ENCODE measurements around the gene MARK3.

The MARK3 gene

DNA sequence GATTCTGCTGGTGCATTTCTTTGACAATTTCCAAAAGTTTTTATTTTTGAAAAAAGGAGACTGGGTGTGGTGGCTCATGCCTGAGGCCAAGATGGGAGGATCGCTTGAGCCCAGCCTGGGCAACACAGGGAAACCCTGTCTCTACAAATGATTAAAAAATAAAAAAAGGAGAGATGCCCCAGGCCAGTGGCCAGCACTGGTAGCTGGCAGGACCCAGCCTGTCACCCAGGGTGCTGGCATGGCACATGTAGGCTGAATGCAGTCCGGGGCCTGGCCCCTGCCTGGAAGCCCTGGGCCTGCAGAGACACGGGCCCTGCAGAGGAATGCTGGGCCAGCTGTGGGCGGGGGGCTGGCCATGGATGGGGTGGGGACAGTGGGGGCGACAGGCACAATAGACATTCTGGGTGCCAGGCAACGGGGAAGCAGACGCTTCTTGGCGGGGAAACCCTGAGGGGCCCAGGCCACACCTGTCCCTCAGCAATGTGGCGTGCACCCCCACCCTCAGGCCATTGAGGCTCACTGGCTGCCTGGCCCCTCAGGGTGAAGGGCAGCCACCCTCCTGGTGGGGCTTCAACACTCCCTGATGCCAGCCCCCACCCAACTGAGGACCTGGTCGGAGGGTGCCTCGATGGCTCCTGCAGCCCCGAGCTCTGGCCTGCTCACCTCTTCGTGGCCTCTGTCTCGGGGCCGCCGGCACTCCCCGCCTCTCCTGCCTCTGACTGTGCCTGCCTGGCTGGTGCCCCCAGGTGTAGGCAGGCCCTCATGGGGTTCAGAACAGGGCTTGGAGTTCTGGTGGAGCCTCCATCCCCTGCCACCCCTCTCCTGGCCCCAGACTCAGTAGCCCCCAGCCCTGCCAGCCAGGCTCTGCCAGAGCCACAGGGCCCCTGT lies 155.8 kb downstream of the MARK3 start:
- no peak for DNase-seq

DNA sequence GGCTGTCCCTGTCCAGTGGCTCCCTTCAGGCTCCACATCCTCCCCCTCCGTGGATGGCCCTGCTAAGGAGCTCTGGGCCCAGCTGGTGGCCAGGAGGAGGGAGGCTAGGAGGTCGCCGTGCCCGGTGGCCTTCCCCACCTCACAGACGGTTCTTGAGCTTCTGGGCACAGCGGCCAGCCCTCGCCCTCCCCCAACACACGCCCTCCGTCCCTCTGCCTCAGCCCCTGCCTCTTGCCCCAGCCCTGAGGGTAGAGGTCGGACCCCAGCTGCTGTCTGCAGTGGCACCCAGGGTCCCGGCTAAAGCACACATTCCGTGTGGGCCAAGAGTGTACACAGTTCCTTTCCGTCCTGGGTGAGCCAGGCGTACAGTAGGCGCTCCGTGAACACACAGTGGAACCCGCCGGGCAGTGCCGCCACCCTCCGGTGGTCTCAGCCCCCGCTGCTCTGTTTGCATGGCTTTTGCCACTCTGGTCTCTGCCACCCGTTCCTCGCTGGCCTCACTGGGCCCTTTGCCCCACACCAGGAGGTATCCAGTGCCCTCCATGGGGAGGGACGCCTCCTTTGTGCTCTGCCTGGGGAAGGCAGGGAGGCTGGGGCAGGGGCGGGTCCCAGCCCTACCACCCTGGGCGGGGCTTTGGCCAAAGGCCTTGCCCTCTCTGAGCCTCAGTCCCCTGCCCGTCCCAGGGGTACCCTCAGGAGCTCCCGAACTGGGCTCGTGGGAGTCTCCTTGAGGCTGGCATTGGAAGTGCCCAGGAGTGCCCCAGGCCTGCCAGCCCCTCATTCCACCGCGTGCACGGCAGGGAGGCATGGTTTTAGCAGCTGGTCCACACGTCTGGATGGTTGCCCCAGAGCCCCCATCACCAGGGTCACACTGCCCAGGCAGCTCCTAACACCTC lies 156.7 kb downstream of the MARK3 start:
- no peak for DNase-seq

DNA sequence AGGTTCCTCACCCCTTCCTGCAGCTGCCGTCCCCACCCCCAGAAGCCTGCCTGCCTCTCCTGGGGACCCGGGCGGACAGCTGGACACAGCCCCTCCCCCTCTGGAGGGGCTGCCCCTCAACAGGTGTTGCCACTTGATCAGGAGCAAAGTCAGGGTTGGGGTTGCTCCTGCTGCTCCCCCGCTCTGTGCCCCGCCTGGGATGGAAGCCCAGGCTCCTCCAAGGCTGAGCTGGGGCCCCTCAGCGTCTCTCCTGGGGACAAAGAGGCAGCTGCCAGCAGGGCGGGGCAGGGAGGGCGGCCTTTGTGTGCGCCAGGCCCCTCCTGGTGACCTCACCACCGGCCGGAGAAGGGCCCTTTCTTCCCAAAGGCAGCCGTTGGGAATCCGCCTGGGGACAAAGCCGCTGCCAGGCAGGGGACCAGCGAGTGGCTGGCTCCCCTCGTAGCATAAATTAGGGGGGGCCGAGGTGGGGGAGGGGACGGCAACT lies 157.4 kb downstream of the MARK3 start:
- DNase-seq: no peak

DNA sequence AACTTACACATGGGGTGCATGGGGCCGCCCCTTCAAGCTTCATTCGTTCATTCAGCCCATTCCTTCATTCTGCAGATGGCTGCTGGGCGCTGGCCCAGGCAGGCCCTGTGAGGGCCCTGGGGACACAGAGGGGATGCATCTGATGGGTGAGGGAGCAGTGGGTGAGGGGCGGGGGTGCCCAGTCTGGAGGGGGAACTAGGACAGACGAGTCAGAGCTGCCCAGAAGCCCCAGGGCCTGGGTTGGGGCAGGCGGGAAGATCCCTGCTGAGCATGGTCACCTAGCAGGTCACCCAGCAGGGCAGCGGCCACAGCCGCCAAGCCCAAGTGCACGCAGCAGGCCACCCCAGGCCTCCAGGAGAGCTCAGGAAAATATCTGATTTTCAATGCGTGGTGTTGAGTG lies 157.9 kb downstream of the MARK3 start:
- no peak for DNase-seq

DNA sequence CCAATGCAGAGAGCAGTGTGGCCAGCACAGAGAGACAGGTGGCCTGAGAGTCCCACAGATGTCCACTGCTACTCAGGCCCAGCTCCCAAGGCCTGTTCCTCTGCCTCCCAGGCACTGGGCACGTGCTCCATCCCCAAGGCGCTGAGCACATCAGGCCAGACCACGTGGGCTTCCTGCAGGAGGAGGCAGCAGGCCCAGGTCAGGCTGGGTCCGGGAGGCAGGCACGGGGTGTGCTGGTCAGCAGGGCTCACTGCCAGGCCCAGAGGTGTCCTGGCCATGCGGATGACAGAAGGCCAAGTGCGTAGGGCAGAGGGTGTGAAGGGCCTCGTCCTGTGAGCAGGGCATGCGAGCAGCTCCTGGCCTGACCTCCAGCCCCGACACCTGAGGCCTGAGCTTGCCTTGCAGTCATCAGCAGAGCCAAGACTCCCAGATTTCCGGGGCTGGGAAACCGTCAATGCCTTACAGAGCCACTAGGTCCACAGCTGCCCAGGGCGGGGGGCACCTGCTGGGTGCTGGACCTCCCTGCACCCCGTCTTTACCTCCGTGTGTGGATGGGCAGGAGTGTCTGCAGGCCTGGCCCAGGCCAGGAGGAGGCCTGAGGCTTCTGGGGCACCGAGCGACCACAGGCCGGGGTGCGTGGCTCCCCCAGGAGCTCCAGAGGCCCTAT lies 158.6 kb downstream of the MARK3 start:
- DNase-seq: no peak

DNA sequence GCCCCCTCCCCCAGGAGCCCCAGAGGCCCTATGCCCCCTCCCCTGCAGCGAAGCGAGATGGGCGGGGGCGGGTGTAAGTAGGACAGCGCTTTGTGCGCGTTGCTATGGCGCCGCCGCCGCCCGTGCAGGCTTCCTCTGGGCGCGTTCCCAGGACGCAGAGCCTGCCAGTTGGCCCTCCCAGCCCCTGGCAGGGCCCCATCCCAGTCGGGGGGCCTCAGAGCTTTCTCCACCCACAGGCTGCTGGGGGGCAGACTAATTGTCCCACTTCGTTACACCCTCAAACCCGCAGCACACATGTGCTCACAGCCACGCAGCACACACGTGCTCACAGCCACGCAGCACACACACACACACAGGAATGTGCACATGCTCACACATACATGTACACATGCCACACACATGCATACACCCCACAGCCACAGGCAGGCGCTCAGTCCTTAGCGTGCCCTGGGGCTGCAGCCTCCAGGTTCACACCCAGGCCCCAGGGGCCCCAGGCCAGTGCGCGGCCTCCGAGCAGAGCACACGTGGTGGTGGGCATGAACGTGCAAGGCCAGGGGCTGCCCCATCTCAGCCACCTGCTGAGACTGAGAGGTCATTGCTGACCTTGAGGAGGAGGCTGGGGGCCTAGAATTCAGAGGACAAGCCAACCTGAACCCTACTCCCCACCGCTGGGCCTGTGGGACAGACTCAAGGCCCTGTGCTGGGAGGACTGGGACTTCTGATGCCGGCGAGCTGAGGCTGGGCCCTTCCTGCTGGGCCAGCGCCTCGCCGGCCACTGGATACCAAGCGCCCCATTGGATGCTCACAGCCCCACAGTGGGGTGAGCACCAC lies 159.4 kb downstream of the MARK3 start:
- peak; percentile 51 for DNase-seq

DNA sequence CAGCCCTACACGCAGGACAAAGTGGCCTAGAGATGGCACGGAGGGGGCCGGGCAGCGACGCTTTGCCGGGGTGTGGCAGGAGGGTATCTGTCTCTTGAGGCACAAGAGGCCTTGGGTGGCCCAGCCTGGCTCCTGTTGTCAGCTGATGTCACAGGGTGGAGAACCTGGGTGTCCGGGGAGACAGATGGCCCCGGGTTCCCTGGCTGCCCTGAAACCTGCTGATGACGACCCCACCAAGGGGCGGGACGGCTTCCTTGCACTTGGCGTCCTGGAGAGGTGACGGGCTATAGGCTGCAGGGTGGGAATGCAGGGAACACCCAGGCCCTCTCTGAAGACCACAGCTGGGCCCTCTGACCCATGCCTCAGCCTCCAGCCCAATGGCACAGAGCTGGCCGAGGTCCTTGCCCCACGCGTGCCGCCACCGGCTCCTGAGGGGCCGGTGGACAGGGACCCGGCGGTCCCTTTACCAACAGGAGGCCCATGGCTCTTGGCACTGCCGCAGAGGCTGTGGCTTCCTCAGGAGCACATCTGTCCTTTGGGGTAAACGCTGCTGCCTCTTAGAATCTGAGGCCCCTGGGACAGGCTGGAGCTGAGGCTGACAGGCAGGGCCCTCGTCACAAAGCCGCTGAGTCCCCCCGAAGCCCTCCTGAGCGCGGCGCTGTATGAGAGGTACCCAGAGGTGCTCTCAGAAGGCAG lies 160.2 kb downstream of the MARK3 start:
- no peak for DNase-seq

DNA sequence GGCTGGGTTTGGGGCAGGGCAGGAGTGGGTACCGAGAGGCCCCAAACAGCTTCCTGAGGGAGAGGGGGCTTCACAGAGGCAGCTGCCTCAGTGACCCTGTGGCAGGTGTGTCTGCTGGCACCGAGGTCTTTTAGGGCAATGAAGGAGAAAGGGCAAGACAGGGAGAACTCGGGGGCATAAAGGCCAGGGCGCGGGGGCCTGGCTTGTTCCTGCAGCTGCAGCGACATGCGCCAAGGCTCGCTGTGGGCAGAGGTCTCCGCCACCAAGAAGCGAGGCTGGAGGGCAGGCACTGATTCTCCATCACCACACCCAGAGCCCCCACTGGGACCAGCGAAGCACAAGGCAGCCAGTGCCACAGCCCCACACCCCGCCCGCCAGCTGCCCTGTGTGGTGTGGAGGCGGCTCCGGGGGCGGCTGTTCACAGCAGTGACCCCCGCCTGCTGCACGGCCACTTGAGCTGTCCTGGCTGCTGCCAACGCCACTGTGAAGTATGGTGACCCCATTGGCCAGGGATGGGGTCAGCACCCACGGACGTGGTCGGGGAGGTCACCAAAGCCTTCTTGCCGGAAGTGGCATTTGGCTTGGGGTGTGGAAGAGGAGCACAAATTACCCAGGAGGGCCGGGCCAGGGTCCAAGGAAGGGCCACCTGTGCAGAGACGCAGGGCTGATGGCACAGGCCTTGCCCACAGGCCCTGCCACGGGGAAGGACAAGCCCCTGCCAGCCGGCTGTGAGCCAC lies 160.9 kb downstream of the MARK3 start:
- no peak for DNase-seq

DNA sequence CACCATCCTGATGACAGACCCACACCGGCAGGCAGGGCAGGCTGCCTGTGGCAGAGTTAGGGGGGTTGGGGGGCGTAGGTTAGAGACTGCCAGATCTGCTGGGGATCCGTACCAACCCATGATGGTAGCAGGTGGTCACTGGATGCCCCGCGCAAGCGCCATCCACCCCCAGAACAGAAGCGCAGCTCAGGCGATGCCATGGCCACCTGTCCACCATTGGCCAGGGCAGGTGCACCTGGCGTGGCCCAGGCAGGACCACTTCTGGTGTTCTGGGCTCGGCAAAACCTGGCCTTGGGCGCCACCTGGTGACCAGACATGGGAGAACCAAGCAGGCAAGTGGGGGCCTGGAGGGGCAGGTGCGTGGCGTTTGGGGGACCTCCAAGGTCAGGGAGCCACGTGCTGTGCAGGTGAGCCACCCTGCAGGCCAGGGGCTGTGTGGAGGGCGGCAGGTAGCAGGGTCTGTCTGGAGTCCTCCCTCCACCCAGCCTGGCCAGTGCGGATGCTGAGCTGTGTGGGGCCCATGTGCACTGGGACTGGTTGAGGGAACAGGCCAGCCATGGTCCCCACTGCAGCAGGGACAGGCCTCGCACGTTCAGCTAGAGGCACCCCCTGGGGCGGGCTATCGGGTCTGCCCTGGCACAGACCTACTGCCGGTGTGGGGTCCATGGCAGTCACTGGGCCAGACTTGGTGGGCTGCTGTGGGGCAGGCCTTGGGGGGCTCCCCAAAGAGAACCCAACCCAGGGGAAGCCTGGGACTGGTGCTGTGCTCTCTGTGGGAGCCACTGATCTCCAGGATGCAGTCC lies 161.6 kb downstream of the MARK3 start:
- DNase-seq: peak; percentile 68

DNA sequence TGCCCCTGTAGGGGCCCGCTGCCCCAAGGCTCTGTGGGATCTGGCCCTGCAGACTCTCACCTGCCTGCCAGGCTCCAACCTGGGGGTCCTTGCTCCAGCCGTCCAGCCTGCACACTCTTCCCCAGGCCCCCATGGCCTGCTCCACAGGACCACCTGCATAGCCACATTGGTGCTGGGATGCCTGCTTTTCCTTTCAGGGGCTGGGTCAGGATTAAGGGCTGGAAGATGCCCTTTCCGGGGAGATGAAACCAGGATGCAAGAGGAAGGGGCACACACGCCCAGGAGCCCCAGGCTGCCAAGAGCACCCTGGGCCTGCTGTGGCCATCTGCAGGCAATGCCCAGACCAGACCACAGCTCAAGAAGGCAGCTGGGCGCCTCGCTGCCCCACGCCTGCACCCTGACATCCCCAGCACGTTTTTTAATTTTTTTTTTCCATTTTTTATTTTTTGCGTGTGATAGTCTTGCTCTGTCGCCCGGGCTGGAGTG lies 162.3 kb downstream of the MARK3 start:
- no peak for DNase-seq

DNA sequence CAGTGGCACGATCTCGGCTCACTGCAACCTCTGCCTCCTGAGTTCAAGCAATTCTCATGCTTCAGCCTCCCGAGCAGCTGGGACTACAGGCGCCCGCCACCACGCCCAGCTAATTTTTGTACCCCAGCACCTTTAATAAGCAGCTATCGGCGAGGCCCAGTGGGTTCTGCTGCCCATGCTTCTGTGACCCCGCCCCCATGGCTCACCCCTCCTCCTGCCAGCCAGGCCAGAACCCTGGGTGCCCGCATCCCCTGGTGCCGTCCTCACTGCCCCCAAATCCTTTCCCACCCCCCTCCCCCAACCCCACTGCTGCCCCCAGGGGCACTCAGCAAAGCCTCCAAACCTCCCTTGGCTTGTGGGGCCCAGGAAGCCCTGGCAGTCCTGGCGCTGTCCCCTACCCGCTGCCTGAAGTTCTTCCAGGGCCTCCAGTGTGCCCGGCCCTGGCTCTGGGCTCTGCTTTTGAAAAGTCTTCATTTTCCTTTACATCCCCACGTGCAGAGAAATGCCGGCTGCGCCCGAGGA lies 162.8 kb downstream of the MARK3 start:
- no peak for DNase-seq

DNA sequence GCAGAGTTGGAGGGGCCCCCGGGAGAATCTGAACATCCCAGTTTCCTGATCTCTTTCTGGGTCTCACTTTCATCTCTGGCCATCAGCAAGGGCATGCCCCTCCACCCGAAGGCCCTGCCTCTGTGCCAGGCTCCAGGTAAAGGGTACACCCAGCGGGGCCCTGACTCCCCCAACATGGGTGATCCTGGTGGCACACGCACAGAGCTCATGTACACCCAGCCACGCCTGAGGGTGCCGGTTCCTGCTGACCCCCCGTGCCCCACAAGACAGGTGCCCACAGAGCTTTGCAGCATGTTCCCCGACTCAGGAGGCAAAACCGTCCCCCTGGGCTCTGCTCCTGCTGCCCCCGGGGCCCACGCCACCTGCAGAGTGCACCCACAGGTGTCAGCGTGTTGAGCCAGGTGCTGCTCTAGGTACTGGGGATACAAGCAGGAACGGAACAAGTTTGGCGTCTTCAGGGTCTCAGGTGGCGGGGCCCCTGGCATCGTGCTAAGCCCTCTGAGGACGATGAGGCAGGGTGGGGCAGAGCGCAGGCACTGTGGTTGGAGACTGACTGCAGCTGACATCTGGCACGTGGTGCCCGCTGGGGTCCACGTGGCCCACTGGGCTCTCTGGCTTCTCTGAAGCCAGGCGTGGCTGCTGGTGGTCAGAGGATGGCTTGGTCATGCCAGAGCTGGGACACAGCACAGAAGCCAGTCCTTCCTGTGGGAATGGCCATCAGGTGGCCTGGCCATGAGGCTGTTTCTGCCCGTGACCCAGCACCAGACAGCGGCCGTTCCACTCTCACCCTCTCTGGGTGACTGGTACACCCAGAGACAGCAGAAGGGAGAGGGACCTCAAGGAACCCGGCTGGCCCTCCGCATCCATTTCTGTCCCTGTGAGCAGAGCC lies 163.5 kb downstream of the MARK3 start:
- no peak for DNase-seq

DNA sequence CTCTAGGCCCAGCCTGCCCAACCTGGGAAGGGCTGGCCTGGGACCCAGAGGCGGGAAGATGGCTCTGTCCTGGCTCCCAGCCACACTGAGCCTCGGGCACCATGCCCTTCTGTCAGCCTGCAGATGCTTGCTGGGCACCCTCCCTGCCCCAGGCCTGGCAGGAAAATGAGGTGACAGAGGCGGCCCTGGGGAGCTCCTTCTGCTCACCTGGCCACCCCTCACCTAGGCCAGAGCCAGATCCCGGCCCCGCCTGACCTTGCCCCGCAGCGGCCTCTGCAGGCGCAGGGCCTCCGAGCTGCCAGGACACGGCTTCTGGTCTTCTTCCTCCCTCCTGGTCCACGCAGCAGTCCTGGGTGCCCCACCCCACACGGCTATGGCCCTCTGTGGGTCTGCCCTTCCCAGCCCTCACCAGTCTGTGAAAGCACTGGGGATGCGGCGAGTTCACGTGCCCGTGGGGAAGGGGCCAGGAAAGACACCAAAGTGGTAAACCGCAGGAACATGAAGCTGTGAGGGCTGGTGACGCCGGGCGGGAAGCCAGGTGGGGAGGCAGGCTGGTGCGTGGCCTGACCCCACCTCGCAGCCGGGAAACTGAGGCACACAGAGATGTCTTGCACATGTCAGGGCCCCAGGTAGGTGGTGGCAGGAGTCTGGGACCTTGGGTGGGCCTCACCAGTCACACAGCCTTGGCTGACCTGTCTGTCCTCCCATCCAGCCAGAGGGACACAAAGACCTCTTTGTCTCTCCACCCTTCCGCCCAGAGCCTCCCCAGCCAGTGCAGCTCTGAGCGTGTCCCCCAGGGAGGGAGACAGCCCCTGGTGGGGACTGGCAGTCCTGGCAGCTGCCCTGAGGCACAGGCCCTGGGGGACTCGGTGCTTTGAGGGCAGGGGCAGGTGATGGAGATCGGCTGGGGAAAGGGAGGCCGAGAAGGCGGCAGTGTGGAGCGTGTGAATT lies 164.4 kb downstream of the MARK3 start:
- peak; percentile 66 for DNase-seq

DNA sequence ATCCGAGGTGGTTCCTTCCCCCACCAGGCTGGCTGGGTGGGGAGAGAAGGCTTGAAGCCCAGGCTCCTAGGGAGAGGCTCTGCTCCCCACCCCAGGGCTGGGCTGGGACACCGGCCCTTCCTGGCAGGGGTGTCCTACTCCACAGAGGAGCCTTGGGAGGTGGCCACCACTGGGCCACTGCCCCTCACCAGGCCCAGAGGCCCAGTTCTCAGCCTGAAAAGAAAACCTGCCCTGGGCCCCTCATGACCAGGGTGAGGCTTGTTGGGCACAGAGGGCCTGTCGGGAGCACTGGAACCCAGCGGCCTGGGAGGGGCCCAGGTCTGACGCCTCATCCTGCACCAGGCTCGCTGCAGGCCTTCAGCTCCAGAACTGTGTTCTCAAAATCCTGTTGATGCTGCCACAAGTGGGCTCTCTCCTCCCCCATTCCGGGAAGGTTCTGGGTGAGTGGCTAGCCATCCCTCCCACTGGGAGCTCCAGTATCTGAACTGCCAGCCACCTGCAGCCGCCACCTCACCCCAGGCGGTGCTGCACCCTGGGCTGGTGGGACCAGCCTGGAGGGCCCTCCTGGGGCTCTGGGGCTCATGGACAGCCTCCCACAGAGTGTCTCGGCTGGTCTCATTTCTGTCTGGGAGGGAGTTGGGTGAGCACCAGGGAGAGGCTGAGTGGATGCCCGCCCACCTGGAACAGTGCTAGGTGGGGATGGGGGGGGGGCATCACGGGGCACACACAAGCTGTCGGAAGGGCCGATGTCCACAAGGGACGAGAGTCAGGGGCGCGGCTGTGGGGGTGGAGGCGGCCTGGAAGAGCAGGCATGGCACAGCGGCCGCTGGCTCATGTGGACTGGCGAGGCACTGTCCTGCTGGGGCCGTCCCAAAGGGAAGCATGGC lies 165.5 kb downstream of the MARK3 start:
- DNase-seq: no peak

DNA sequence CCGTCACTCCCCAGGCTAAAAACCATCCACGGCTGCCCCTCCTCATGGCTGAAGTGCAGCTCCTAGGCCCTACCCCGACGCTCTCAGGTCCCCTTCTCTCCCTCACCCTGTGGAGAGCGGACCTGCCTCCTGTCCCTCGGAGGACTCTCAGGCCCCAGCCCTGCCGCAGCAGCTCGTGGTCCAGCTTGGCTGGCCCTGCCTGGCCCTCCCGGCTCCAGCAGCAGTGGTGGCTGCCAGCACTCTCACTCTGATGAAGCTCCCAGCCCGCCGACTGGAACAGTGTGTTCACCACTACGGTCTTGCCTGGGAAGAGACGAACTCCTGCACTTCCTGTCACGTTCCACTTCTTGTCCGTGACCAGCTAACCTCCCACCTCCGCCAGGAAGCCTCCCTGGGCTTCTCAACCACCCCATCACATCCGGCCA lies 166.1 kb downstream of the MARK3 start:
- DNase-seq: no peak
